Measurements from ENCODE around the gene MEX3D.
A peak's percentile ranks its signal among the peaks of the same experiment; 100 is the strongest.

DNA sequence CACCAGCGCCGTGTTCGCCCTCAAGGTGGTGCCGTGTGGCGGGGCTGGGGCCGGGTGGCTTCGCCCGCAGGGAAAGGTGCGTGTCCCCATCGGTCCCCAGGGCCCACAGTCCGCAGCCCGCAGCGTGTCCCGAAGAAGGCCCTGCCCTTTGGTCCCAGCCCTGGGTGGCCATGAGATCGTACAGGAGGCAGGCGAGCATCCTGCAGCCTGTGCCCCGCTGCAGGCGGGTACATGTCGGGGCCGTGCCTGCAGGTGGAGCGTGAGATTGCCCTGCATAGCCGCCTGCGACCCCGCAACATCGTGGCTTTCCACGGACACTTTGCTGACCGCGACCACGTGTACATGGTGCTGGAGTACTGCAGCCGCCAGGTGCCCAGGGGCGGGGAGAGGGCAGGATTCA is 42.8 kb downstream of the MEX3D start:
- TF ChIP-seq, protein P1, sequence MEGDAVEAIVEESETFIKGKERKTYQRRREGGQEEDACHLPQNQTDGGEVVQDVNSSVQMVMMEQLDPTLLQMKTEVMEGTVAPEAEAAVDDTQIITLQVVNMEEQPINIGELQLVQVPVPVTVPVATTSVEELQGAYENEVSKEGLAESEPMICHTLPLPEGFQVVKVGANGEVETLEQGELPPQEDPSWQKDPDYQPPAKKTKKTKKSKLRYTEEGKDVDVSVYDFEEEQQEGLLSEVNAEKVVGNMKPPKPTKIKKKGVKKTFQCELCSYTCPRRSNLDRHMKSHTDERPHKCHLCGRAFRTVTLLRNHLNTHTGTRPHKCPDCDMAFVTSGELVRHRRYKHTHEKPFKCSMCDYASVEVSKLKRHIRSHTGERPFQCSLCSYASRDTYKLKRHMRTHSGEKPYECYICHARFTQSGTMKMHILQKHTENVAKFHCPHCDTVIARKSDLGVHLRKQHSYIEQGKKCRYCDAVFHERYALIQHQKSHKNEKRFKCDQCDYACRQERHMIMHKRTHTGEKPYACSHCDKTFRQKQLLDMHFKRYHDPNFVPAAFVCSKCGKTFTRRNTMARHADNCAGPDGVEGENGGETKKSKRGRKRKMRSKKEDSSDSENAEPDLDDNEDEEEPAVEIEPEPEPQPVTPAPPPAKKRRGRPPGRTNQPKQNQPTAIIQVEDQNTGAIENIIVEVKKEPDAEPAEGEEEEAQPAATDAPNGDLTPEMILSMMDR (conservative IDR thresholded peaks at IDR 0.05; ENCODE audit: low read depth in 2 of 2): peak in 1 of 2 experiments; percentile 33; a peak in 2 of 4 replicates
- TF ChIP-seq POLR2AphosphoS5 (IDR thresholded peaks at IDR 0.05; ENCODE audit: low read depth): no peak
